GM12801 (cell line): ENCODE measurements around the gene KRTAP10-12.

Experiments used
- CTCF ChIP-seq: IDR thresholded peaks from one replicate; pipeline ENCODE4 v1.5.1; 2011; ENCODE audit warnings: control low read depth; ENCODE audit not compliant: insufficient read length; ENCODE audit errors: extremely low read depth

Gene KRTAP10-12

GRCh38 chr21:44653123-44653522, 43.8 kb upstream of the KRTAP10-12 start:
- TF ChIP-seq CTCF, result no peak

DNA sequence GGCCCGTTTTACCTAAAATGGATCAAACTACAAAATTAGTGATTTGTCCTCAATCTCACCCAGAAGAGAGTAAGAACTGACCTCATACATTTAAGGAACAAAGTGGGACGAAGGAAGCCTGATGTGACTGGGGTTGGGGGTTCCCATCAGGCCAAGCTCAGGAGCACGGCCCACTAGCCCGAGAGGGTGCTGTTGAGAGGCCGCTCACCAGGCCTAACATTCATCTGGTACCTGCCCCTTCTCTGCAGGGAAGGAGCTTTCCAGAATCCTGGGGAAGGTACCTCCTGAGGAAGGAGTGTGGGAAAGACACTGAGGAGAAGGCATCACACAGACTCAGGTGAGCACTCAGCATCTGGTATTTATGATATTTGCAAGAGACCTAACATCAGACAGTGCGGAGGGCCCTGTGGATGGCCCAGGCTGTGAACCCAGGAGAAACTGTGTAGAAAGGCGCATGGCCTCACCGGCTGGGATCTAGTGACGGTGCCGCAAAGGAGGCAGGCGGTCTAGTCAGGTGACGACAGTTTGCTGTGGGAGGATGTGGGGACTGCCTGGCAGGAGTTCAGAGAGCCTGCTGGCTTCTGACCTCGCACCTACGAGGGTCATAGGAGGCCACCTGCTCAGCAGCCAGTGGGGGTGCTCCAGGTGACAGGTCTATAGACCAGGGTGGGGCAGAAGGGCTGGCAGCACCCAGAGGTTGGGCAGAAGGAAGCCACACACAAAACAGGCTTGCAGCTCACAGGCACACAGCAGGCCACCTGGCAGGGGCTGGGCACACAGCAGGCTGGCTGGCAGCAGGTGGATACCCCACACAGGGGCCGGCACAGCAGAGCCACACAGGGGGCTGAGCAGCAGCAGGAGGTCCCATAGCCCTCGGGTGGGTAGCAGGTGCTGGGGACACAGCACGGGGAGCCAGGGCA, 43.1 kb upstream of the KRTAP10-12 start:
- TF ChIP-seq CTCF, result no peak

DNA sequence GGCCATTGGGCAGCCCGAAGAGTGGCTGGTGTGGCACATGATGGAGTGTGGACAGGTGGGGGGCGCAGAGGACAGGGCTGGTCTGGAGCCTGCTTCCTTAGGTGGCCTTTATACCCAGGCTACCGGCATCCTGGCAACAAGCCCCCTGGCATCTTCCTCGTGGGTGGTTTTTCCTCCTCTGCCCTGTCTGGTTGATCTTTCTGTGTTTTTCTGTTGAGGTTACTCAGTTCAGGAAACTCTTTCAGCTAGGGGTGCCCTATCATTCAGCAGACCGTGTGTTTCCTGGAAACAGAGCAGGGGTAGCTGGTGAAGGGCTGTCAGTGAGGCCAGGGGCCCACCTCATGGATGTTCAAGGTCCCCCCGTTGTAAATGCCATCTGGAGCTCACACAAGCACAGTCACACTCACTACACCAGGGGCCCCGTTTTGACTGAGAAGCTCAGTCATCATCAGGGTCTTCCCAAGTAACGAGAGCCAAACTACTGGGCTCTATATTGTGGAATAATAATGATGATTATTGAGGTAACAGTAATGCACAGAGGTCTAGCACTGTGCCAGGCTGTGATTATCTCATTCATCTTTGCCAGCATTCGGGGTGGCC, 42.3 kb upstream of the KRTAP10-12 start, which contains the start of gene KRTAP12-4:
KRTAP12-4 (minus strand) TSS at position 84 of the 600 bp plus-strand sequence; CDS start at position 39, 45 bp downstream.
- TF ChIP-seq CTCF, result no peak

DNA sequence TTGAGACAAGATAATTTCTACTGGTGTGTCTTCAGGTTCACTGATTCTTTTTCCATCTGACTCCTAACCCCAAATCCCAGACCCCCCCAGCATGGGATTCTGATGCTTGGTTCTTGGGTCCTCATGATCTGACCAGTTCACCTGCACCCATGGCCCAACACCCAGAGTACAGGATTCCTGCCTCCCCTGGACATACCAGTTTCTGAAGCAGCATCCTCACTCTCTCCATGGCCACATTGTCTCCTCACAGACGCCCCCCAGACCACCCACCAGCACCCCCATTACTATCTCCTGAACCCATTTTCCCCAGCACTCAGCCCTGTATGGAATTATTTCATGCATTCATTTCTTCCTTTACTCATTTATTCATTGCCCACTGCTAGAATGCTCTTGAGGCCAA, 40.1 kb upstream of the KRTAP10-12 start:
- no peak for TF ChIP-seq CTCF

DNA sequence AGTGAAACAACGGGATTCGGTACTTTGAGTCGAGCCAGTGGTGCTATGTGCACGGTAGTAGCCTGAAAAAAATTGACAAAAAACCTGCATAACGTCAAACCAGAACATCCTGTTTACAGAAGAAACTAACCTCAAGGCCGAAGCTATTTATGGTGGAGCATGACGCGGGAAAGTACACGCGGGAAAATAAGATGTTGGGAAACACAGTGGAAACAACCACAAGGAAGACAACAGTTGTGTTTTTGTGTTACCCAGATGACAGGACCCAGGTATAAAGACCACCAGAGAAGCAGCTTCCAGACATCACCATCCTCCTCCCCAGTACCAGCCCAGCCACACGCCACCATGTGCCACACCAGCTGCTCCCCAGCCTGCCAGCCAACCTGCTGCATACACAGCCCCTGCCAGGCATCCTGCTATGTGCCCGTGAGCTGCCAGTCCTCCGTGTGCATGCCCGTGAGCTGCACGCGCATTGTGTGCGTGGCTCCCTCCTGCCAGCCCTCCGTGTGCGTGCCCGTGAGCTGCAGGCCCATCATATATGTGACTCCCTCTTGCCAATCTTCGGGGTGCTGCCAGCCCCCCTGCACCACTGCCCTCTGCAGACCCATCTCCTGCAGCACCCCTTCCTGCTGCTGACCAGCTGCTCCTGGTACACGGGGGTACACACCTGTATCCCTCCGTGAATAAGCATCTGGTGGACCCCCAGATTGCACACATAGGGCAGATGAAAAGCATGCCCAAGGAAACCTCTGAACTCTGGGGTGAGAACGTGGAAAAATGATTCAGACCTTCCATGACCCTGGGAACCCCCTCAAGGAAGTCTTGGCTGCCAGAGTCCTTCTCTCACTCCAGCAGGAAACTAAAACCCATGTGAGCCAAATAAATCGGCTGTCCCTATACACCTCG, 39.1 kb upstream of the KRTAP10-12 start, which contains the start of gene KRTAP12-3:
KRTAP12-3 (plus strand) TSS at position 298 of the 906 bp plus-strand sequence; CDS start at position 346, 48 bp downstream.
- TF ChIP-seq CTCF, result no peak

DNA sequence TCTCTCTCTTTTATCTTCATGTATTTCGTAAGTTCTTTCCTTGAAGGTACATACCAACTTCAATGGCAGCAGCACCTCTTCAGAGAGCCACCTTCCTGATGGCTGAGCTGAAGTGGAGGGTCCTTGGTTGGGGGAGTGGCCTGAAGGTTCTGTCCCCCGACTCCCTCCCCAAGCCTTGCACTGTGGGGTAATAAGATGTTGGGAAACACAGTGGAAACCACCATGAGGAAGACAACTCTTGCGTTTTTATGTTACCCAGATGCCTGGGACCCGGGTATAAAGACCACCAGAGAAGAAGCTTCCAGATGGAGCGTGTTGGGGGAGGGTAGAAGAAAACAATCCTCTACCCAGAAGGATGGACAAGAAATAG, 38.4 kb upstream of the KRTAP10-12 start:
- no peak for TF ChIP-seq CTCF
